Activated CD8-positive, alpha-beta memory T cell treated with anti-CD3 and anti-CD28 coated beads, Interleukin-2, amount 10 ng/mL, durations not matched to agents 7 days and 5 days (primary cell): ENCODE results near the gene SEPTIN8. TPM values are rescaled to one million over a fixed set of nuclear protein-coding genes. Genes with fewer than 3 reads are reported as not detected.

Source experiments
- ATAC-seq: fragments of 150-1000 bp; cut with Tn5 transposase; one replicate; pipeline ENCODE4 v1.10.0; 2021; ENCODE audit warnings: moderate library complexity
- CTCF ChIA-PET: fragments of 350-600 bp; sonication (Branson Sonifier 250); formaldehyde crosslinking; loops from one replicate; lab custom pipeline; 2021; ENCODE audit warnings: antibody characterized with exemption; lab: Charles Lee
- DNase-seq: peaks from one replicate; pipeline ENCODE4 v3.0.0-alpha.2; 2020
- H3K27ac Mint-ChIP-seq: one replicate; pipeline ENCODE4 v1.8.0; 2021; ENCODE audit warnings: mild to moderate bottlenecking, mixed read lengths
- H3K27me3 Mint-ChIP-seq: one replicate; pipeline ENCODE4 v1.8.0; 2021; ENCODE audit warnings: mixed read lengths
- H3K36me3 Mint-ChIP-seq: one replicate; pipeline ENCODE4 v1.8.0; 2021; ENCODE audit warnings: mild to moderate bottlenecking, mixed read lengths
- H3K4me1 Mint-ChIP-seq: one replicate; pipeline ENCODE4 v1.8.0; 2021; ENCODE audit warnings: mixed read lengths
- H3K4me3 Mint-ChIP-seq: one replicate; pipeline ENCODE4 v1.8.0; 2021; ENCODE audit warnings: mild to moderate bottlenecking, moderate library complexity, mixed read lengths
- H3K9me3 Mint-ChIP-seq: one replicate; pipeline ENCODE4 v1.8.0; 2022; ENCODE audit warnings: low read depth, mixed read lengths
- total RNA-seq, 2 experiments: library from RNA; stranded (reverse); gene quantifications; one replicate each; pipeline ENCODE4 v1.2.3, GENCODE V29; 2021

Gene SEPTIN8
- total RNA-seq, 2 experiments from 2014 or later: 43.7 to 57.3 TPM

DNA sequence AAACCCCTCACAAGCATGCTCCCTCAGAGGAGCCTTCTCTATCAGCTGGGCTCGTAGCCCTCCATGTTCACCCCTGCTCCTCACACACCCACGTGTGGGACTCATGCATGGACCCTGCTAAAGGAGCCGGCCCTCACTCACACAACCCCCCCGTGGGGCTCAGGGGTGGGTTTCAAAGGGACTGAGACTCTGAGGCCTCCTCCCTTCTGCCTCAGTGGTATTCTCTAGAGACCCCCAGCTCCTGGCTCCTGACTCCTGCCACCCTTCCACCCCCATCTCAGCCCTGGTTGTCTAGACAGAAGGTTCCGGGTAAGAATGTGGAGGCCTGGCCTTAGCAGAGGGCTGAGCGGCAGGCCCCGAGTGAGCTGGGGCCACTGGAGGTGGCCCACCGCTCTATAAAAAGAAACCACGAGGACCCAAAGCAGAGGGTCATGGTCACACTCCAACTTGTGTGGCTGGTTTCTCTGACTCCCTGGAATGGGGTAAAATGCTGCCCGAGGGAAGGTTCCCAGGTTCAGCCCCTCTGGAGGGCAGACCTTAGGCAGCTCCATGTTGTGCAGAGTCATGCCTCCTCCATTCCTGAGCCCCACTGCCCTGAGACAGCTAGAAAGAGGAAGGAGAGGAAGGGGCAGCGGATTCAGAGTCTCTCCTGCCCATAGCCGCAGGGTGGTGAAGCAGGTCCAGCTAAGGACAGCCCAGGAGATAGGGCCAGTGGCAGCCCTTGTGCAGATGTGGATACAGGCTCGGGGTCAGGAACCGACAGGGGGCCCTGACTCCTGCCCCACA lies 10.8 kb downstream of the SEPTIN8 start:
- Mint-ChIP-seq H3K36me3 (peaks cover 6% of the 10 kb centered on the region), H3K27ac (no peak overlapping the region), H3K27me3 (no peaks in the 10 kb centered on the region), H3K4me3 (no peak overlapping the region), H3K9me3 (no peaks in the 10 kb centered on the region), H3K4me1 (no peaks in the 10 kb centered on the region)
- no peak for DNase-seq
- CTCF ChIA-PET: interaction anchor here (1.1 to 1.5 kb wide), 2 partner anchors 26 to 54 kb away, joined by 3 to 5 read pairs; no protein-coding TSS in a partner anchor
- ATAC-seq: no peak

DNA sequence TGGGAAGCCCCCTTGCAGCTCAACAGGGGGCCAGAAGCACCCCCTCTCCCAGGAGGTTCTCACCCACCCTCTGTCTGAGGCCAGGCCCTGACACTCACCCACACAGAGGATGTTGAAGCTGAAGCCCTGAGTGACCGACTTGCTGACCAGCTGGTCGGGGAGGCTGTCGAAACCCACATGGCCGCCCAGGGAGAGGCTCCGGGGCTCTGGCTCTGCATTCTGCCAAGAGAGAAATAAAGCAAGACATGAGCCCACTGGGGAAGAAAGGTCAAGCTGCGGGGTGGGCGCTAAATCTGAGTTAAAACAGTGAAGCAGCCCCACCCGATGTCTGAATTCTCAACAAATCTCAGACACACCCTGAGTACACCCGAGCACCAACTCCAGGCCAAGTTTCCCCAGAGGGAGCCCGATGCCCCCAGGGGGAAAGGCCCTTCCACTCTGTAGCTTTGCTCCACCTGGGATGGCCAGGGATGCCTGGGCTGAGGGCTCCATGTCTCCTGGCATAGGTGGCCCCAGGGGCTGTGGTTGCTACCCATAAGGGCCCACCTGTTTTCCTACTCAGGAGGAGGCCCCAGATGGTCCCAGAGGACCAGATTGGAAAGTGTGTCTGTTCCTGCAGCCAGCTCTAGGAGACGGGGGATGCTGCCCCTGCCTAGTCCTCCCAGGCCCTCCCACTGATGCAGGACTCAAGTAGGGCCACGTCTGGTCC lies 11.6 kb downstream of the SEPTIN8 start:
- Mint-ChIP-seq H3K36me3 (peaks cover 7% of the 10 kb centered on the region), H3K4me1 (no peaks in the 10 kb centered on the region), H3K27me3 (no peaks in the 10 kb centered on the region), H3K9me3 (no peaks in the 10 kb centered on the region), H3K4me3 (no peak overlapping the region), H3K27ac (no peak overlapping the region)
- CTCF ChIA-PET: interaction anchor here (0.9 to 1.5 kb wide), 5 partner anchors 11 to 55 kb away, joined by 3 to 5 read pairs (median 3); partner anchors contain the start of gene CCNI2
- DNase-seq: no peak
- ATAC-seq: no peak

DNA sequence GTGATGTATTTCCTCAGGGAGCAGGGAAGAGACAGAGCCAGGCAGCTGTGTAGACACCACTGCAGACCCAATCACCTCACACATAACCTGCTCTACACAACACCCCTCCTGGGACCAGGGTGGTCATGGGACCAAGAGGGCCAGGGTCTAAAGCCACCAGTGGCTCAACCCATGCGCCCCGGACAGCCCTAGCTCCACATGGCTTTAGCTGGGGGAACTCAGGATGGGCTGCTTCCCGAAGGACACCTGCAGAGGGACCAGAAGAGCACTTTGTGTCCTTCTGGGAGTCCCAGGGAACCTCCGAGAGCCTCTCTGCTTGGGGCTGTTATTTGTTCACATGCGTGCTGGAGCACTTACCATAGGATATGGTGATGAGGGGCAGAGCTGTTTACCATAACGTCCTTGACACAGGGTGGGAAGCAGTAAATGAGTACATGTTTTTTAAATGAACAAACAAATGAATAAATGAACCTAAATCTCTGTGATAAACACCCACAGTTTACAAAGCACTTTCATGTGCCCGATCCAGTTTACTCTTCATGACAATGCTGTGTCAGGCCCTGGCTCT lies 12.3 kb downstream of the SEPTIN8 start:
- Mint-ChIP-seq H3K9me3 (no peaks in the 10 kb centered on the region), H3K4me3 (no peak overlapping the region), H3K36me3 (peaks cover 8% of the 10 kb centered on the region), H3K27me3 (no peaks in the 10 kb centered on the region), H3K27ac (no peak overlapping the region), H3K4me1 (no peaks in the 10 kb centered on the region)
- DNase-seq (no peak), ATAC-seq (no peak)
- CTCF ChIA-PET: interaction anchor here (0.9 to 1.5 kb wide), 5 partner anchors 10 to 55 kb away, joined by 3 to 5 read pairs (median 3); partner anchors contain the start of gene CCNI2

DNA sequence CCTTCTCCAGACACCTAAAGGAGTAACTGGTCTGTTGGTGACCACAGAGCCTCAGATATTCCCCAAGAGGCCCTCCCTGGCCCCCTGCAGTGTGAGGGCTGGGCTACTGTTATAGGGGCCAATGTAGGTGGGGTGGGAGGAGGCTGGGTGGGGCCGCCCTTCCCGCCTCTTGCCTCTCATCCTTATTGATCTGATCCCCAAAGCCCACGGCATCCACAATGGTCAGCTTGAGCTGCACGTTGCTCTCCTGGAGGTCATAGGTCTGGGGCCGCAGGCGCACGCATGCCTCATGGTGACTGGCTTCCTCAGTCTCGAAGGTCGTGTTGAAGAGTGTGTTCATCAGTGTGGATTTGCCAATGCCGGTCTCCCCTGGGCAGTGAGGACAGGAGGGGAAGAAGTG lies 13.0 kb downstream of the SEPTIN8 start:
- Mint-ChIP-seq H3K27me3 (no peaks in the 10 kb centered on the region), H3K27ac (no peak overlapping the region), H3K36me3 (peaks cover 8% of the 10 kb centered on the region), H3K9me3 (no peaks in the 10 kb centered on the region), H3K4me3 (no peak overlapping the region), H3K4me1 (no peaks in the 10 kb centered on the region)
- no peak for ATAC-seq
- no peak for DNase-seq
- CTCF ChIA-PET: interaction anchor here (1.1 kb wide), 2 partner anchors 11 to 21 kb away, joined by 3 read pairs; no protein-coding TSS in a partner anchor

DNA sequence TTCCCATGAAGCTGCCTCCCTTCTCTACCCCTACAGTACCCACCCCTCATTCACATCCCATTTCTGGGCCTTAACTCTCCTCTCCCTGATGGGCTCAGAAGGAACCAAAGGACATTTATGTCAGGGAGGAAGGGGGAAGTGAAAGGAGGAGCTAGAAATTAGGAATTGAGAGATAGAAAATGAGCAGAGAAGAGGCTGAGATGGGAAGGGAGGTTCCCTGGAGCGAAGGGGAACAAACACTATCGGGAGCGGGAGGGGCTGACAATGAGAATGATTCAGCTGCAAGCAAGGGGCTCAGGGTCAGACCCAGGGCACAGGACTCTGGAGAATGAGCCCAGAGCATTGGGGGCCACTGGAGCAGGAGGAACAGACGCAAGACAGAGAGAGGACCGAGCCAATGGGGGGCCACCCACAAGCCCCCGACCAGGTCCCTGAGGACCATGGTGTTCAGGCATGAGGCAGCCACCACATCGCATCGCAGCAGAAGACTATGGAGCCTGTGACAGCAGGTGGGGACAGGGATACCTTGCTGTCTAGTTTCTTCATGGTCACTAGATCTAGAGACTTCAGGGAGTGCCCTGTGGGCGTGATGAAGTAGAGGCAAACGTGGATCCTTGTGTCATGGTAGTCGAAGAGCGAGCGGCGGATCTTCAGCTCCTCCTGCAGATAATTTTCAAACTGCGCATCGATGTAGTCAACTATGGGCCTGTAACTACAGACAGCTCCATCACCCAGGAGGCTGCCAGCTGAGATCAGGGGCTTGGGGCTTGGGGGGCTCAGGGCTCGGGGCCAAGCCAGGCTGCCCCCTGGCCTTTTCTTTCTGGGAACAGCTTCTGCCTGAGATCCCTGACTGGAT lies 13.6 kb downstream of the SEPTIN8 start:
- no peak for DNase-seq
- no peak overlapping the region for H3K27ac Mint-ChIP-seq

DNA sequence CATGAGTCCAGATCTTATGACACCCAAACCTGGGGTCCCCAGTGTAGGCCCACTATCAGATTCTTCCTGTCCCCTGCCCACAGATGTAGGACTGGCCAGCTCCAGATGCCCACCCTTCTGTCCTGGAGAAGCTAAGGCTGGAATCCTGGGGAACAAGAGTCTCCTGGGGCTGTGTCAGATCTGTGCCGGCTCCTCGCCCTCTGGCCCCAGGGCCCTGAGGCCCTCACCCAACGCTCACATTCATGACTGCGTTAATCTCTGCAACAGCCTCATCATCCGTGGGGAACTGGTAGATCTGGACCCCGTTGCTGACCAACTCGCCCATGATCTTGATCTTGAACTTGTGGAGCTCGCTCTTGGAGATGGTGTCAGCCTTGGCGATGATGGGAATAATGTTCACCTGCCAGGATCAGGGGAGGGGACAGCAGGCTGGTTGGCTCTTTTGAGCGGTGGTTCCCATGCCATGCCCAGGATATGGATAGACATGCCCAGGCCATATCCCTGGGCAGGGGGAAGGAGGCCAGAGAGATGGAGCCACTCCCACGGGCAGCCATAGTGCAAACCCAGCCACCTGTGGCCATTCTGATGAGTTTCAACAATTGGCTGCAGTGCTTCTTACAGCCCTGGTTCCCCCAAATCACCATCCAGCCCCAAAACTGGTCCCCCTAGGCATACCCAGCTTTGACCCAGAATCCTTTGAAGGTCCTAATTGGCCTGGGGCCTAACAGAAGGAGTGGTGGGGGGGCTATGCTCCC lies 14.6 kb downstream of the SEPTIN8 start:
- Mint-ChIP-seq H3K9me3 (no peaks in the 10 kb centered on the region), H3K27me3 (no peaks in the 10 kb centered on the region), H3K4me3 (no peak overlapping the region), H3K27ac (no peak overlapping the region), H3K4me1 (no peaks in the 10 kb centered on the region), H3K36me3 (peaks cover 8% of the 10 kb centered on the region)
- CTCF ChIA-PET: no interaction called here
- ATAC-seq (no peak), DNase-seq (no peak)

More for the DNA sequence above, 13.6 kb downstream of the SEPTIN8 start:
- no peaks in the 10 kb centered on the region for H3K4me1 Mint-ChIP-seq
- H3K9me3 Mint-ChIP-seq: no peaks in the 10 kb centered on the region
- peaks cover 8% of the 10 kb centered on the region for H3K36me3 Mint-ChIP-seq
- ATAC-seq: no peak
- H3K27me3 Mint-ChIP-seq: no peaks in the 10 kb centered on the region
- CTCF ChIA-PET: interaction anchor here (1.1 kb wide), 1 partner anchor 10 kb away, joined by 3 read pairs; no protein-coding TSS in a partner anchor
- no peak overlapping the region for H3K4me3 Mint-ChIP-seq

DNA sequence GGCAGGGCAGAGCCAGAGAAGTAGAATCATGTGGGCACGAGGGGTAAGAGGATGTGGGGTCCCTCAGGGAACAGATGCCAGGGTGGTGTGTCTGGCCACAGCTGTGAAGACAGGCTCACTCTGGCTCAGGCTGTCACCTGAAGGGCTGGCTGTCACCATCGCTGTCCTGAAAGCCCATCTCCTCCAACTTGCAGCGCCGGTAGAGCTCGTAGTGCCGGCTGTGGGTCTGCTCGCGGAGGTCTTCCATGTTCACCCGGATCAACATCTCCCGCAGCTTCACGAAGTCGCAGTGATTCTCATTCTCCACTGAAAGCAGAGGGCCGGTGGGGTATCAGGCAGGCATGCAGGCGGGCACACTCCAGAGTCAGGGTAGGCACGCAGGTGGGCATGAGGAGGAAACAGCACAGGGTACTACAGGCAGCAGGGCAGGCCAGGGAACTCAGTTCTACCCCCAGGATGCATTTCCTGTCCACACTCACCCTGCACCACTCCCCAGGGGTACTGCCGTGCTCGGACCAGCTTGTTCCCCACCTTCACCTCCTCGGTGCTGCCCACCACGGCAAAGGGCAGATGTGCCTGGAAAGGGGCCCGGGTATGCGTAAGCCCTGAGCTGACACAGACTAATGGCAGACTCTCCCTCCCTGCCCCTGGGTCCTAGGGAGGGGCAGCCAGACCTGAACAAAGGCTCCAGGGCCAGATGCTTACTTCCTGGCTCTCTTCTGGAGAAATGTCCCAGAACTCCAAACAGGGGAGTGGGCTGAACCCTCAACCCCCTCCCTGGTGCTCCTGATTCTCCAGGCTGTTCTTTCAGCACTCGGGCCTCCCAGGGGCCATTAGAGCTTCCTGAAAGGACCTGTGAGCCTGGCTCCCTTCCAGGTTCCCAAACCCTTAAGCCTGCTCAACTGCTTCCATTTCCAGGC lies 15.5 kb downstream of the SEPTIN8 start:
- Mint-ChIP-seq H3K27me3 (no peaks in the 10 kb centered on the region), H3K36me3 (peaks cover 8% of the 10 kb centered on the region), H3K27ac (no peak overlapping the region), H3K4me3 (no peak overlapping the region), H3K4me1 (no peaks in the 10 kb centered on the region), H3K9me3 (no peaks in the 10 kb centered on the region)
- ATAC-seq (no peak), DNase-seq (no peak)
- CTCF ChIA-PET: no interaction called here

DNA sequence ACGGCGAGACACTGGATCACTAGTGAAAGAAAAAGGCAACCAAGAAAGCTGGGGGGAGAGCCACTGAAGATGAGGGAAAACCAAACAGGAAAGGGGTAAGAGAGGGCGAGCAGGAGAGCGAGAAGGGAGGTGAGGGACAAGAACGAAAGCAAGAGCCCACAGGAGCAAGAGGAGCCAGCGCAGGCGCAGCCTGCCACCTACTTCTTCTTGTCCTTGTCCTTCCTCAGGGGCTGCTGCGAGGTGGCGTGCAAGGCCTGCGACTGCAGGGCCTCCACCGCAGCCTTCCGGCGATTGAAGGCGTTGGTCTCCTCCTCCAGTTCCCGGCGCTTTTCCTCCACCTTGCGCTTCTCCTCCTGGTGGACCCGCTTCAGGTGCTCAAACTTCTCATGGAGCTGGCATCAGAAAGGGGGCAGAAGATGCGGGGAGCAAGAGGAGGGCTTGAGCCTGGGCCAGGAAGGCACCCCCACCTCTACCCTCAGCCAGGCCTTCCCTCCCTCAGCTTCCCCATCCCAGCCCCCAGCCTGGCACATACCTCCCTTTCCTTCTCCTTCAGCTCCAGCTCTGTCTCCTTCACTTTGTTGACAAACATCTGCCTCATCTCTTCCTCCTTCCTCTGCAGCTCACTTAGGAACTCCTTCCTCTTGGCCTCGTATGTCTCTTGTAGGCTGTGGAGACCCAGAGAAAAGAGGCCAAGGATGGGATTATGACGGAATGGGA lies 16.3 kb downstream of the SEPTIN8 start:
- DNase-seq (no peak), ATAC-seq (no peak)
- Mint-ChIP-seq H3K36me3 (peaks cover 8% of the 10 kb centered on the region), H3K9me3 (no peaks in the 10 kb centered on the region), H3K27ac (no peak overlapping the region), H3K4me1 (no peaks in the 10 kb centered on the region), H3K27me3 (no peaks in the 10 kb centered on the region), H3K4me3 (no peak overlapping the region)
- CTCF ChIA-PET: no interaction called here

DNA sequence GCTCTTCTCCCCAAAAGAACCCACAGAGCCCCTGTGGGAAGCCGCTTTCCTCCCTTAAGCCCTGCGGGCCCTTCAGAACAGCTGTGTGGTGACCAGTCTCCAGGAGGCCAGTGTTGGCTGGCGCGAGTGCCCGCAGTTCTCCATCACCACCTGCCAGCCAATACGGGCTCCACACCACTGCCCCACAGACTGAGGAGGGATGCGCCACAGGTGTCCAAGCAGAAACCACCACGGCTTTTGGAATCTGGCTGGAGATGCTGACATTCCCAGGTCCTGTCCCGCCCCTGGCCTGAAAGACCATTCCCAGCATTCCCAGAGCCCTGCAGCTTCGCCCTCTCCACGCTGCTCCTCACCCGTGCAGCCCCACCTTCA lies 17.0 kb downstream of the SEPTIN8 start:
- Mint-ChIP-seq H3K27me3 (no peaks in the 10 kb centered on the region), H3K36me3 (peaks cover 8% of the 10 kb centered on the region), H3K4me3 (no peak overlapping the region), H3K9me3 (no peaks in the 10 kb centered on the region), H3K27ac (no peak overlapping the region), H3K4me1 (peaks cover 4% of the 10 kb centered on the region)
- no peak for DNase-seq
- CTCF ChIA-PET: no interaction called here
- ATAC-seq: no peak

DNA sequence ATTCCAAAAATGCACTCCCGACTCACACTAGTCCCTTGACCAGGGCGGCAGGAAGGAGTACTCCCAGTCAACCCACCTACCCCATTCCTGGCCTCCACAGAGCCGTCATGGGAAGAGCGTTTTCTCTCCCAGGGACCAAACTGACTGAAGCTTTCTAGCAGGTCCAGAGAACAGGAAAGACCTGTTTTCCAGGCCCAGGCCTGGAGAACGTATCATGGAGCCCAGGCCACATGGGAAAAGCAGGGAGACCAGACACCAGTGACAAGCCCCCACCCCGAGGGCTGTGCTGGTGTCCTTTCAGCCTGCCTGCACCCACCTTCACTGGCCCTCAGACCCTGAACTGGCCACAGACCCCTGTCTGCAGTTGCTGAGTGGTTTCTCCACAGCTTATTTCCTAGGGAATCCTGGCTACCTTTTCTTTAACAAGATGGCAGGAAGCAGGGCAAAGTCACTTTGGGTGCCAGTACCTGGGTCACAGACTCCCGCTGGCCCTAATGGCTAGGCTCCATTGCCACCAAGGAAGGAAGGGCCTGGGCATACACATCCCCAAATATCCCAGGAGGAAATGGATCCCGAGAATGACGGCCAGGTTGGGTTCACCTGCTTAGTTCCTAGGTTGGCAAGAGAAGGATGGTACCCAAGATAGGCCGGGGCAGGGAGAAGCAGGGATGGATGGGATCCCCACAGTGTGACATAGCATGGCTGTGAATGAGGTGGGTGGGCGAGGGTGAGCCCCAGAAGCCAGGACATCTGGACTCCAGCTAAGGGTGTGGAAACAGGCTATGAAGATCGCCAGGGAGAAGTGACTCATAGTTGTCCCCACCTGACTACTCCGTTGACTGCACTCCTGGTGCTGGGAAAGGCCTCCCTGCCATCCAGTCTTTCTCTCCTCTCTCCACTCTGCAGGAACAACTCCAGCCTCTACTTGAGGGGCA lies 17.7 kb downstream of the SEPTIN8 start:
- Mint-ChIP-seq H3K27ac (no peak overlapping the region), H3K36me3 (peaks cover 8% of the 10 kb centered on the region), H3K4me3 (no peak overlapping the region), H3K9me3 (no peaks in the 10 kb centered on the region), H3K27me3 (no peaks in the 10 kb centered on the region), H3K4me1 (peaks cover 10% of the 10 kb centered on the region)
- DNase-seq (no peak), ATAC-seq (no peak)
- CTCF ChIA-PET: no interaction called here
